ENCODE data around the gene SLC6A16. TPM values are rescaled to one million over a fixed set of nuclear protein-coding genes. Genes with fewer than 3 reads are reported as not detected.
"Not testable (repeated sequence)": the region's sequence is repeated elsewhere in the genome, so short reads cannot be mapped to it uniquely, and the experiment has no call there.

The SLC6A16 gene
- total and polyA plus RNA-seq, 5 donors from 2014 or later, result 0.81 to 8.6 (median 1.6) TPM

DNA sequence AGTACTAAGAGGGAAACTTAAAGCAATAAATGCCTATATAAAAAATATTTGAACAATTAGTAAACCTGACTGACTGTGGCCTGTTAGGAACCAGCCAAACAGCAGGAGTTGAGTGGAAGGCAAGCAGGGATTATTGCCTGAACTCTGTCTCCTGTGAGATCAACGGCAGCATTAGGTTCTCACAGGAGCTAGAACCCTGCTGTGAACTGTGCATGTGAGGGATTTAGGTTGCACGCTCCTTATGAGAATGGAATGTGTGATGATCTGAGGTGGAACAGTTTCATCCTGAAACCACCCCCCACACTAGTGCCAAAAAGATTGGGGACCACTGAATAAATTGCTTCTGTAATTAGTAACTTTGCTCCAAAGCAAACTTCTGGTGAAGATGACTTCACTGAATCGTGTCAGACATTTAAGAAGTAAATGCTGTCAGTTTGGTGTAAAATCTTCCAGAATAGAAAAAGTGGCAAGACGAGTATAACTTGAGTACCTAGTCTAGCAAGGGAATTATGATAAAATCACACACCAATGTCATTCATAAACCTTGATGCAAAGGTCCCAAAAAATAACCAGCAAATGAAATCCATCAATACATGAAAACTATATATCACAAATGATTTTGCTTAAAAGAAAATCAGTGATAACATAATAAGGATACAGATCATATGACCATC, 53.8 kb downstream of the SLC6A16 start:
- no peaks in the 10 kb centered on the region for H3K4me1 ChIP-seq (ENCODE audit: control insufficient read depth, insufficient read depth, low read length, poor library complexity, severe bottlenecking)

DNA sequence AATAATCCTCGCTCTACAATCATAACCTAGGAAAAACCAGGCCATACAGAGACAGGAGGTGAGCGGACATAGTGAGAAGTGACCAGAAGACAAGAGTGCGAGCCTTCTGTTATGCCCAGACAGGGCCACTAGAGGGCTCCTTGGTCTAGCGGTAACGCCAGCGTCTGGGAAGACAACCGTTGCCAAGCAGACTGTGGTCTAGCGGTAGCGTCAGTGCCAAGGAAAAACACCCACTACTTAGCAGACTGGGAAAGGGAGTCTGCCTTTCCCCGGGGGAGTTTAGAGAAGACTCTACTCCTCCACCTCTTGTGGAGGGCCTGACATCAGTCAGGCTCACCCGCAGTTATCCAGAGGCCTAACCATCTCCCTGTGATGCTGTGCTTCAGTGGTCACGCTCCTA, 58.6 kb downstream of the SLC6A16 start:
- ATAC-seq (ENCODE audit: low read depth in 2 of 2); H3K4me3 ChIP-seq (ENCODE audit: low read depth, low read length); H3K36me3 ChIP-seq (ENCODE audit: control insufficient read depth, insufficient read depth, low read length); H3K27ac ChIP-seq (ENCODE audit: insufficient read depth, low read length, poor library complexity, severe bottlenecking); H3K4me1 ChIP-seq (ENCODE audit: control insufficient read depth, insufficient read depth, low read length, poor library complexity, severe bottlenecking); H3K36me3 Mint-ChIP-seq; H3K4me1 Mint-ChIP-seq; H3K4me3 Mint-ChIP-seq; H3K27ac Mint-ChIP-seq; H3K27me3 ChIP-seq (ENCODE audit: control insufficient read depth, insufficient read depth, low read length): not testable (repeated sequence)
- Mint-ChIP-seq H3K27me3 (peaks cover 18% of the 10 kb centered on the region), H3K9me3 (peaks cover 0 to 16% (median 7%) of the 10 kb centered on the region in 7 donors)
- peaks cover 9 to 13% of the 10 kb centered on the region in 2 experiments for H3K9me3 ChIP-seq (ENCODE audit: control insufficient read depth in 2 of 2, low read length in 2 of 2)
- DNase-seq, result peak in 1 of 3 donors; percentile 26

More for the DNA sequence above, 53.8 kb downstream of the SLC6A16 start:
- Mint-ChIP-seq H3K4me3 (no peak overlapping the region), H3K27ac (no peak overlapping the region), H3K9me3 (peaks cover 0 to 7% (median 3%) of the 10 kb centered on the region in 7 donors), H3K36me3 (no peaks in the 10 kb centered on the region), H3K27me3 (peaks cover 38% of the 10 kb centered on the region), H3K4me1 (no peaks in the 10 kb centered on the region)
- ATAC-seq (ENCODE audit: low read depth in 2 of 2) (no peak), DNase-seq (no peak)
- Histone ChIP-seq H3K27ac (ENCODE audit: insufficient read depth, low read length, poor library complexity, severe bottlenecking) (no peak overlapping the region), H3K9me3 (ENCODE audit: control insufficient read depth in 2 of 2, low read length in 2 of 2) (peaks cover 0 to 5% of the 10 kb centered on the region in 2 experiments), H3K27me3 (ENCODE audit: control insufficient read depth, insufficient read depth, low read length) (peaks cover 2% of the 10 kb centered on the region), H3K36me3 (ENCODE audit: control insufficient read depth, insufficient read depth, low read length) (no peaks in the 10 kb centered on the region), H3K4me3 (ENCODE audit: low read depth, low read length) (no peak overlapping the region)

DNA sequence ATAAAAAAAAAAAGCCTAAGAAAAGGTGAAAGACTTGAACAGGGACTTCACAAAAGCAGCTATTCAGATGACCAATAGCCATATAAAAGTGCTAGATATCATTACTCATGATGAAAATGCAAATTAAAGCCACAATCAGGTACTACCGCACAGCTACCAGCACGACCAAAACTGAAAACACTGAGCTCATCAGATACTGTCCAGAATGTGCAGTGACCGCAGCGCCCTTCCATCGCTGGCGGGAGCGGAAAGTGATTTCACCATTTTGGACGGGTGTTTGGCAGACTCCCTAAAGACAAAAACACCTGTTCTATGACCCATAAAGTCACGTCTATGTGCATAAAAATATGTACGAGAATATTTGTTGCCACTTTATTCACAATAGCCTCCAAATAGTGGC, 60.7 kb downstream of the SLC6A16 start:
- H3K4me3 ChIP-seq (ENCODE audit: low read depth, low read length), result no peak overlapping the region
- DNase-seq, result no peak
- H3K36me3 Mint-ChIP-seq, result peaks cover 3% of the 10 kb centered on the region

DNA sequence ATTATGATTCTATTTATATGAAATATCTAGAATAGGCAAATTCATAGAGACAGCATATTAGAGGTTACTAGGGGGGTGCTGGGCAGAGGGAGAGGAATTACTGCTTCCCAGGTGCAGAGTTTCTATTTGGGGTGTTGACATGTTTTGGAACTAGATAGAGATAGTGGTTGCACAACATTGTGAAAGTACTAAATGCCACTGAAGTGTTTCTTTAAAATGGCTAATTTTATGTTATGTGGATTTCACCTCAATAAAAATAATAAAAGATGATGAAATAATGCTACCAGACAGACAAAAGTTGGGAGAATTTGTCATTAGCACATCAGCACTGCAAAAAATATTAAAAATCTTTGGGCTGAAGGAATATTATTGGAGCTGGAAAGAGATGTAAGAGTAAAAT, 63.4 kb downstream of the SLC6A16 start:
- H3K9me3 ChIP-seq (ENCODE audit: control insufficient read depth in 2 of 2, low read length in 2 of 2), result peaks cover 23 to 28% of the 10 kb centered on the region in 2 experiments
- H3K36me3 ChIP-seq (ENCODE audit: control insufficient read depth, insufficient read depth, low read length), result no peaks in the 10 kb centered on the region
- no peak overlapping the region for H3K27ac Mint-ChIP-seq
- peaks cover 18% of the 10 kb centered on the region for H3K27me3 ChIP-seq (ENCODE audit: control insufficient read depth, insufficient read depth, low read length)
- peaks cover 3% of the 10 kb centered on the region for H3K36me3 Mint-ChIP-seq
- H3K9me3 Mint-ChIP-seq, result peaks cover 0 to 31% (median 13%) of the 10 kb centered on the region in 7 donors
- no peak overlapping the region for H3K4me3 ChIP-seq (ENCODE audit: low read depth, low read length)
- no peaks in the 10 kb centered on the region for H3K4me1 Mint-ChIP-seq
- H3K27ac ChIP-seq (ENCODE audit: insufficient read depth, low read length, poor library complexity, severe bottlenecking), result no peak overlapping the region
- DNase-seq (no peak), ATAC-seq (ENCODE audit: low read depth in 2 of 2) (no peak)
- H3K27me3 Mint-ChIP-seq, result peaks cover 15% of the 10 kb centered on the region
- H3K4me1 ChIP-seq (ENCODE audit: control insufficient read depth, insufficient read depth, low read length, poor library complexity, severe bottlenecking), result no peaks in the 10 kb centered on the region
- H3K4me3 Mint-ChIP-seq, result no peak overlapping the region

More for the DNA sequence above, 60.7 kb downstream of the SLC6A16 start:
- peaks cover 0 to 23% (median 4%) of the 10 kb centered on the region in 7 donors for H3K9me3 Mint-ChIP-seq
- Histone ChIP-seq H3K36me3 (ENCODE audit: control insufficient read depth, insufficient read depth, low read length) (no peaks in the 10 kb centered on the region), H3K27ac (ENCODE audit: insufficient read depth, low read length, poor library complexity, severe bottlenecking) (no peak overlapping the region), H3K9me3 (ENCODE audit: control insufficient read depth in 2 of 2, low read length in 2 of 2) (peaks cover 9 to 14% of the 10 kb centered on the region in 2 experiments), H3K27me3 (ENCODE audit: control insufficient read depth, insufficient read depth, low read length) (peaks cover 7% of the 10 kb centered on the region), H3K4me1 (ENCODE audit: control insufficient read depth, insufficient read depth, low read length, poor library complexity, severe bottlenecking) (no peaks in the 10 kb centered on the region)
- no peaks in the 10 kb centered on the region for H3K4me1 Mint-ChIP-seq
- H3K4me3 Mint-ChIP-seq, result no peak overlapping the region
- H3K27me3 Mint-ChIP-seq, result peaks cover 15% of the 10 kb centered on the region
- no peak for ATAC-seq (ENCODE audit: low read depth in 2 of 2)
- no peak overlapping the region for H3K27ac Mint-ChIP-seq

DNA sequence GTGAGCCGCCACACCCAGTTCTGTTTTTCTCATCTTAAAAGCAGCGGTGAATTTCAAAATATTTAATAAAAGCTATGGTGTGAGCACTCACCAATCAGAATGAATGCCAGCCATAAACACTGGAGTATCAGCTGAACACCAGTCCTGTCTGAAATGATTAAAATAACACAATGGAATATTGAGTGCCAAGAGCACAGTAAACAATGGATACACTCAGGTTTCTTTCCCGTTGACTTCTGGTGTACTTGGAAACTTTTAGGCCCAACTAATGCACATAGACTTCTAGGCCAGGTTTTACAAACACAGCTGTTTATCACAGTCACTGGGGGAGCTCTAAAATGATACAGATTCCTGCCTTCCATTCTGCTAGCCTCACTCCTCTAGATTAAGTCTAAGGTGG, 68.3 kb downstream of the SLC6A16 start:
- H3K27me3 Mint-ChIP-seq, result peaks cover 20% of the 10 kb centered on the region
- H3K4me3 Mint-ChIP-seq, result no peak overlapping the region
- Histone ChIP-seq H3K4me3 (ENCODE audit: low read depth, low read length) (no peak overlapping the region), H3K4me1 (ENCODE audit: control insufficient read depth, insufficient read depth, low read length, poor library complexity, severe bottlenecking) (no peaks in the 10 kb centered on the region), H3K9me3 (ENCODE audit: control insufficient read depth in 2 of 2, low read length in 2 of 2) (peaks cover 14 to 19% of the 10 kb centered on the region in 2 experiments), H3K27me3 (ENCODE audit: control insufficient read depth, insufficient read depth, low read length) (peaks cover 14% of the 10 kb centered on the region), H3K27ac (ENCODE audit: insufficient read depth, low read length, poor library complexity, severe bottlenecking) (no peak overlapping the region), H3K36me3 (ENCODE audit: control insufficient read depth, insufficient read depth, low read length) (no peaks in the 10 kb centered on the region)
- no peak overlapping the region for H3K27ac Mint-ChIP-seq
- H3K4me1 Mint-ChIP-seq, result no peaks in the 10 kb centered on the region
- peaks cover 0 to 22% (median 9%) of the 10 kb centered on the region in 7 donors for H3K9me3 Mint-ChIP-seq
- DNase-seq, result no peak
- peaks cover 3% of the 10 kb centered on the region for H3K36me3 Mint-ChIP-seq
- ATAC-seq (ENCODE audit: low read depth in 2 of 2), result no peak

DNA sequence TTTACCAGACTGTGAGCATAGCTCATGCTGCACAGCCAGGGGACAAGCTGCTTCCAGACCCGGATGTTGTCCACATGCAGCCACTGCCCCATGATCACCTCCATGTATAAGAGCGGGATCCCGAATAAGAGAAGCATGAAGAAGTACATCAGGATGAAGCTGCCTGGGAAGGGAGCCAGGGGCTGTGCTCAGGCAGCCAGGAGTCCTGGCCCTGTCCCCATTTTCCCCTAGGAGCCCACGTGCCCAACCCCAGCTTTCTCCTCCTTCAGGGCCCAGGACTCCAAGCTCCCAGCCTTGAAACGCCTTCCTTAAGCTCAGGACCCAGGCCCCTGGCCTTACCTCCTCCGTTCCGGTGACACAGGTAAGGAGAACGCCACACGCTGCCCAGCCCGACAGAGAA, 69.3 kb downstream of the SLC6A16 start:
- peaks cover 17% of the 10 kb centered on the region for H3K27me3 Mint-ChIP-seq

DNA sequence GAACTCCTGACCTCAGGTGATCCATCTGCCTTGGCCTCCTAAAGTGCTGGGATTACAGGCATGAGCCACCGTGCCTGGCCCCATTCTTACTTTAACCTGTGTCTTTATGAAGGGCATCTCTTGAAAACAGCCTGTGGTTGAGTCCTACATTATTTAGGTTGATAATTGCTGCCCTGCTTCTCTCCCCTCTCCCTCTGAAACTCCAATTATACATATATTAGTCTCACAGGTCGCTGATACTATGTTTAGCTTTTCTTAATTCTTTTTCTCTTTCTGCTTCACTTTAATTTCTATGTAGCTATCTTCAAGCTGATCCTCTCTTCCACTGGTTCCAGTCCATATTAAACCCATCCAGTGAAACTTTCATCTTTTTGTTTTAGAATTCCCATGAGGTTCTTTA, 75.1 kb downstream of the SLC6A16 start:
- no peak overlapping the region for H3K4me3 Mint-ChIP-seq
- no peak overlapping the region for H3K27ac Mint-ChIP-seq
- DNase-seq, result no peak
- H3K36me3 Mint-ChIP-seq, result no peaks in the 10 kb centered on the region
- H3K4me1 ChIP-seq (ENCODE audit: control insufficient read depth, insufficient read depth, low read length, poor library complexity, severe bottlenecking), result no peaks in the 10 kb centered on the region
- H3K4me1 Mint-ChIP-seq, result no peaks in the 10 kb centered on the region
- ATAC-seq (ENCODE audit: low read depth in 2 of 2), result no peak
- no peaks in the 10 kb centered on the region for H3K36me3 ChIP-seq (ENCODE audit: control insufficient read depth, insufficient read depth, low read length)
- H3K4me3 ChIP-seq (ENCODE audit: low read depth, low read length), result no peak overlapping the region
- no peaks in the 10 kb centered on the region for H3K9me3 ChIP-seq (ENCODE audit: control insufficient read depth in 2 of 2, low read length in 2 of 2)
- H3K27me3 Mint-ChIP-seq, result peaks cover 15% of the 10 kb centered on the region
- peaks cover 0 to 3% (median 0%) of the 10 kb centered on the region in 7 donors for H3K9me3 Mint-ChIP-seq
- peaks cover 4% of the 10 kb centered on the region for H3K27me3 ChIP-seq (ENCODE audit: control insufficient read depth, insufficient read depth, low read length)
- no peak overlapping the region for H3K27ac ChIP-seq (ENCODE audit: insufficient read depth, low read length, poor library complexity, severe bottlenecking)

More for the DNA sequence above, 69.3 kb downstream of the SLC6A16 start:
- no peak for DNase-seq
- H3K4me3 Mint-ChIP-seq, result no peak overlapping the region
- Histone ChIP-seq H3K27me3 (ENCODE audit: control insufficient read depth, insufficient read depth, low read length) (peaks cover 15% of the 10 kb centered on the region), H3K4me3 (ENCODE audit: low read depth, low read length) (no peak overlapping the region), H3K36me3 (ENCODE audit: control insufficient read depth, insufficient read depth, low read length) (no peaks in the 10 kb centered on the region), H3K9me3 (ENCODE audit: control insufficient read depth in 2 of 2, low read length in 2 of 2) (peaks cover 14 to 19% of the 10 kb centered on the region in 2 experiments), H3K27ac (ENCODE audit: insufficient read depth, low read length, poor library complexity, severe bottlenecking) (no peak overlapping the region), H3K4me1 (ENCODE audit: control insufficient read depth, insufficient read depth, low read length, poor library complexity, severe bottlenecking) (no peaks in the 10 kb centered on the region)
- peaks cover 1% of the 10 kb centered on the region for H3K36me3 Mint-ChIP-seq
- peaks cover 0 to 21% (median 9%) of the 10 kb centered on the region in 7 donors for H3K9me3 Mint-ChIP-seq
- ATAC-seq (ENCODE audit: low read depth in 2 of 2), result no peak
- H3K27ac Mint-ChIP-seq, result no peak overlapping the region
- H3K4me1 Mint-ChIP-seq, result no peaks in the 10 kb centered on the region

DNA sequence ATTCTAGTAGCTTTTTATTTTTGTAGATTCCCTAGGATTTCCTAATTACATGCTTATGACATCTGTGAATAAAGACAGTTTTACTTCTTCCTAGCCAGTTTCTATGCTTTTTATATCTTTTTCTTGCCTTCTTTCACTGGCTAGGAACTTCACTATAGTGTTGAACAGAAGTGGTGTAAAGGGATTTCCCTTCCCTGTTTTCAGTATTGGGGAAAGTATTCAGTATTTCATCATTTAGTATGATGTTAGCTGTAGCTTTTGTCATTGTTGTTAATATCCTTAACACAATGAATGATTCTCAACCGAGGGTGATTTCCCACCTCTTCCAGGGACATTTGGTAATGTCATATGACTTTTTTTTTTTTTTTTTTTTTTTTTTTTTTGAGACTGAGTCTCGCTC, 77.3 kb downstream of the SLC6A16 start:
- H3K4me3 ChIP-seq (ENCODE audit: low read depth, low read length), result no peak overlapping the region
- DNase-seq, result no peak
- H3K27me3 ChIP-seq (ENCODE audit: control insufficient read depth, insufficient read depth, low read length), result peaks cover 4% of the 10 kb centered on the region
- H3K9me3 ChIP-seq (ENCODE audit: control insufficient read depth in 2 of 2, low read length in 2 of 2), result no peaks in the 10 kb centered on the region
- ATAC-seq (ENCODE audit: low read depth in 2 of 2), result no peak
- Mint-ChIP-seq H3K27ac (no peak overlapping the region), H3K27me3 (peaks cover 14% of the 10 kb centered on the region), H3K36me3 (no peaks in the 10 kb centered on the region), H3K9me3 (peaks cover 0 to 2% (median 0%) of the 10 kb centered on the region in 7 donors), H3K4me3 (no peak overlapping the region), H3K4me1 (no peaks in the 10 kb centered on the region)
- H3K27ac ChIP-seq (ENCODE audit: insufficient read depth, low read length, poor library complexity, severe bottlenecking), result no peak overlapping the region
- H3K4me1 ChIP-seq (ENCODE audit: control insufficient read depth, insufficient read depth, low read length, poor library complexity, severe bottlenecking), result no peaks in the 10 kb centered on the region
- no peaks in the 10 kb centered on the region for H3K36me3 ChIP-seq (ENCODE audit: control insufficient read depth, insufficient read depth, low read length)
